OCI-LY1 (cell line): ENCODE data around the gene CD109.
"Not testable (repeated sequence)": the region's sequence is repeated elsewhere in the genome, so short reads cannot be mapped to it uniquely, and the experiment has no call there.

Experiments
- H2AFZ ChIP-seq: fragments of 200-600 bp; sonication (generic), shearing (Covaris generic); 2 replicates; pipeline ENCODE4 v1.6.0; 2014; ENCODE audit warnings: antibody characterized with exemption, mild to moderate bottlenecking, low read length
- H3F3A ChIP-seq: fragments of 200-600 bp; sonication (generic), shearing (Covaris generic); 2 replicates; pipeline ENCODE4 v1.6.0; 2014; ENCODE audit warnings: mild to moderate bottlenecking, antibody characterized with exemption, low read length, moderate library complexity; ENCODE audit not compliant: insufficient read depth
- H3K27ac ChIP-seq: fragments of 200-600 bp; sonication (generic); 2 replicates; pipeline ENCODE4 v1.5.1; 2014; ENCODE audit warnings: low read length, mixed run types, mild to moderate bottlenecking, low read depth; ENCODE audit not compliant: poor library complexity, severe bottlenecking
- H3K27me3 ChIP-seq: fragments of 200-600 bp; sonication (generic); 2 replicates; pipeline ENCODE4 v1.6.0; 2014; ENCODE audit warnings: antibody characterized with exemption, mild to moderate bottlenecking, low read length, moderate library complexity; ENCODE audit not compliant: insufficient read depth
- H3K36me3 ChIP-seq: fragments of 200-600 bp; sonication (generic); 2 replicates; pipeline ENCODE4 v1.6.1; 2014; ENCODE audit warnings: mild to moderate bottlenecking, antibody characterized with exemption, low read length, moderate library complexity, mixed read lengths; ENCODE audit not compliant: insufficient read depth
- H3K4me1 ChIP-seq: fragments of 200-600 bp; sonication (generic); 2 replicates; pipeline ENCODE4 v1.5.1; 2014; ENCODE audit warnings: mild to moderate bottlenecking, low read length, moderate library complexity; ENCODE audit not compliant: insufficient read depth, severe bottlenecking
- H3K4me2 ChIP-seq: fragments of 200-600 bp; sonication (generic), shearing (Covaris generic); 2 replicates; pipeline ENCODE4 v1.6.1; 2014; ENCODE audit warnings: low read length
- H3K4me3 ChIP-seq: fragments of 200-600 bp; sonication (generic); 2 replicates; pipeline ENCODE4 v1.5.1; 2014; ENCODE audit warnings: low read length, low read depth, mild to moderate bottlenecking, mixed read lengths; ENCODE audit not compliant: poor library complexity, severe bottlenecking
- H3K79me2 ChIP-seq: fragments of 200-600 bp; shearing (Covaris generic); 2 replicates; pipeline ENCODE4 v1.6.1; 2016; ENCODE audit warnings: mixed run types, low read length, mixed read lengths; ENCODE audit not compliant: insufficient read depth
- H3K9ac ChIP-seq: fragments of 200-600 bp; sonication (generic), shearing (Covaris generic); 2 replicates; pipeline ENCODE4 v1.6.1; 2014; ENCODE audit warnings: mild to moderate bottlenecking, low read length, mixed read lengths
- H3K9me2 ChIP-seq: fragments of 200-600 bp; sonication (generic), shearing (Covaris generic); 2 replicates; pipeline ENCODE4 v1.6.1; 2014; ENCODE audit warnings: low read depth, mild to moderate bottlenecking, low read length, mixed read lengths
- H3K9me3 ChIP-seq: fragments of 200-600 bp; shearing (Covaris generic); 2 replicates; pipeline ENCODE4 v1.6.1; 2014; ENCODE audit warnings: low read length, mixed read lengths
- H4K20me1 ChIP-seq: fragments of 200-600 bp; sonication (generic), shearing (Covaris generic); 2 replicates; pipeline ENCODE4 v1.6.0; 2016; ENCODE audit warnings: mild to moderate bottlenecking, low read length; ENCODE audit not compliant: insufficient read depth
- CTCF ChIP-seq: fragments of 200-600 bp; sonication (generic), shearing (Covaris generic); IDR thresholded peaks from 2 replicates; pipeline ENCODE4 v1.5.1; 2017; ENCODE audit warnings: mild to moderate bottlenecking, antibody characterized with exemption, low read length, moderate library complexity, mixed read lengths
- EZH2 ChIP-seq: fragments of 200-600 bp; sonication (generic), shearing (Covaris generic); IDR thresholded peaks from 2 replicates; pipeline ENCODE4 v1.8.0; 2017; ENCODE audit warnings: borderline replicate concordance, mixed run types, mild to moderate bottlenecking, antibody characterized with exemption, low read length, moderate library complexity, mixed read lengths

The CD109 gene

GRCh38 chr6:73719046-73719445 is 23.0 kb downstream of the CD109 start:
- H2AFZ ChIP-seq, result no peak overlapping the region
- H3K4me2 ChIP-seq, result no peak overlapping the region
- H3K4me3 ChIP-seq, result no peak overlapping the region
- no peaks in the 10 kb centered on the region for H3K4me1 ChIP-seq
- H3K27me3 ChIP-seq, result no peaks in the 10 kb centered on the region
- H3K9me3 ChIP-seq, result no peaks in the 10 kb centered on the region
- no peaks in the 10 kb centered on the region for H3K36me3 ChIP-seq
- no peaks in the 10 kb centered on the region for H3F3A ChIP-seq
- H3K27ac ChIP-seq, result no peak overlapping the region
- no peak overlapping the region for H3K9ac ChIP-seq
- no peak for TF ChIP-seq CTCF
- TF ChIP-seq EZH2, result no peak
- H3K9me2 ChIP-seq, result no peaks in the 10 kb centered on the region
- H4K20me1 ChIP-seq, result no peaks in the 10 kb centered on the region
- H3K79me2 ChIP-seq, result no peaks in the 10 kb centered on the region

- no peak overlapping the region for H2AFZ ChIP-seq
- no peak overlapping the region for H3K27ac ChIP-seq
- H3K4me3 ChIP-seq, result no peak overlapping the region
- no peaks in the 10 kb centered on the region for H3F3A ChIP-seq
- H3K9ac ChIP-seq, result no peak overlapping the region
- H3K9me2 ChIP-seq, result no peaks in the 10 kb centered on the region
- no peaks in the 10 kb centered on the region for H3K9me3 ChIP-seq
- H3K4me1 ChIP-seq, result no peaks in the 10 kb centered on the region
- no peaks in the 10 kb centered on the region for H3K79me2 ChIP-seq
- TF ChIP-seq CTCF (no peak), EZH2 (no peak)
- no peaks in the 10 kb centered on the region for H3K27me3 ChIP-seq
- no peaks in the 10 kb centered on the region for H3K36me3 ChIP-seq
- H3K4me2 ChIP-seq, result no peak overlapping the region
- H4K20me1 ChIP-seq, result no peaks in the 10 kb centered on the region
Observed at GRCh38 chr6:73722318-73723060, 26.5 kb downstream of the CD109 start.

- not testable (repeated sequence) for H3K36me3 ChIP-seq, H3K27ac ChIP-seq, H2AFZ ChIP-seq
Observed at GRCh38 chr6:73723480-73723879, 27.5 kb downstream of the CD109 start.

GRCh38 chr6:73724389-73724788 is 28.4 kb downstream of the CD109 start:
- no peak overlapping the region for H3K9ac ChIP-seq
- no peaks in the 10 kb centered on the region for H3K9me2 ChIP-seq
- H4K20me1 ChIP-seq, result no peaks in the 10 kb centered on the region
- no peaks in the 10 kb centered on the region for H3K36me3 ChIP-seq
- TF ChIP-seq CTCF (no peak), EZH2 (no peak)
- H3K27ac ChIP-seq, result no peak overlapping the region
- no peak overlapping the region for H2AFZ ChIP-seq
- H3K4me2 ChIP-seq, result no peak overlapping the region
- no peaks in the 10 kb centered on the region for H3K9me3 ChIP-seq
- H3K4me3 ChIP-seq, result no peak overlapping the region
- no peaks in the 10 kb centered on the region for H3F3A ChIP-seq
- H3K27me3 ChIP-seq, result no peaks in the 10 kb centered on the region
- H3K4me1 ChIP-seq, result no peaks in the 10 kb centered on the region
- no peaks in the 10 kb centered on the region for H3K79me2 ChIP-seq

More at GRCh38 chr6:73723480-73723879, 27.5 kb downstream of the CD109 start:
- H3K27me3 ChIP-seq, H3F3A ChIP-seq, H3K4me1 ChIP-seq, H3K4me2 ChIP-seq, H4K20me1 ChIP-seq, H3K9ac ChIP-seq, H3K9me3 ChIP-seq, H3K79me2 ChIP-seq, H3K9me2 ChIP-seq, H3K4me3 ChIP-seq: not testable (repeated sequence)

GRCh38 chr6:73725192-73725591 is 29.2 kb downstream of the CD109 start:
- H3K27me3 ChIP-seq, H3K36me3 ChIP-seq, H3K4me2 ChIP-seq, H3K4me3 ChIP-seq, H3K9ac ChIP-seq, H3K9me3 ChIP-seq, H3F3A ChIP-seq, H3K79me2 ChIP-seq, H3K4me1 ChIP-seq, H3K9me2 ChIP-seq, H4K20me1 ChIP-seq, H3K27ac ChIP-seq, H2AFZ ChIP-seq: not testable (repeated sequence)
